ENCODE measurements around the gene APCDD1L. TPM values are rescaled to one million over a fixed set of nuclear protein-coding genes. Genes with fewer than 3 reads are reported as not detected.
A peak's percentile ranks its signal among the peaks of the same experiment; 100 is the strongest.
"Not testable (repeated sequence)": the region's sequence is repeated elsewhere in the genome, so short reads cannot be mapped to it uniquely, and the experiment has no call there.

APCDD1L gene
- total RNA-seq, 1 experiment from 2014 or later, result 24.2 TPM

DNA sequence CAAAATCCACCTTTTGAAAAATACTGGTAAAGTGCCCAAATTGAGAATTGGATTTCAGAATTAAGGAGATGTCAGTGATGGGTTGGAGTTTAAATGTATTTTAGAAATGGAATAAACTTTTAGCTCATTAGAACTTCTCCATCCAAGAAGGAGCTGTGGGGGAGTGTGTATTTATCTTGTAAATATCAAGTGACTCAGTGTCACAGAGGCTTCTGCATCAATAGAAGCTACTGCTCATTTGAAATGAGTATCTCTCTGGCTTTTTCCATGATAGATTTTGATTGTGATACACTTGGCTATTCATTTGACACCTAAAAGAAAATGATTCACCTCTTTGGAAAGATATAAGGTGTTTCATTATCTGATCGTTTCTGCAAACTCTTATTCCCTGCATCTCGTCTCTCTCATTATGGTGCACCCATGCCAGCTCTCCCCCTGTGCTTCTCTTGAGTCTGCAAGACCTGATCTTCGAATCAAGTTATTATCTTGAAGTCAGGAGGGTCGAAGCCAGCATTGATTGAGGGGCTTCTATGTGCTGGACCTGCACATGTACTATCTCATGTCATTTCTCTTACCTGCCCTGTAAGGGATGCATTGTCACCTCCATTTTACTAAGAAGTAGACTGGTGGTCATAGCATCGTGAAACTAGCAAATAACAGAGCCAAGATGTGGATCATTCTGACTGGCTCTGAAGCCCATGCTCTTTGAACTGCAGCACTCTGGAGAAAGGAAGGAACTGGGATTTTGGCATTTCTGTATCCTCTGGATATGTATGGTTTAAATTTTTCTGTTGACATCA, 96.0 kb downstream of the APCDD1L start:
- peak; percentile 20 for DNase-seq (ENCODE audit: low read depth)

DNA sequence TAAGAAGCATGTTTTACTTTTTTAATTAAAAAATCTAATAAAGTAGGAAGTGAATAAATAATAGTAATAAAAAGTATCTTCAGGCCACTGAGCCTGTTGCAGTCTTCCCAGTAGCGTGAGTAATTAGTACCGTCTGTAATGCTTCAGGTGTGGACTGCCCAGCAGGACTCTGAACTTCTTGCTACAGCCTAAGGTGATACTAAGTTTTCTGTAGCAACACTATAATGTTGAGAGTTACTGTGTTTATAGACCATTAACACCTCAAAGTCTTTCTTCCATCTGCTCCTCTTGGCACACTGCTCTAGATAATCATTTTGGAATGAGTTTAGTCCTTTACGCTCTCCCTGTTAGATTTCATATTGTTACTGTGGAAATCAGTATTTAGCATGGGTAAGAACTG, 97.8 kb downstream of the APCDD1L start:
- no peak for DNase-seq (ENCODE audit: low read depth)

DNA sequence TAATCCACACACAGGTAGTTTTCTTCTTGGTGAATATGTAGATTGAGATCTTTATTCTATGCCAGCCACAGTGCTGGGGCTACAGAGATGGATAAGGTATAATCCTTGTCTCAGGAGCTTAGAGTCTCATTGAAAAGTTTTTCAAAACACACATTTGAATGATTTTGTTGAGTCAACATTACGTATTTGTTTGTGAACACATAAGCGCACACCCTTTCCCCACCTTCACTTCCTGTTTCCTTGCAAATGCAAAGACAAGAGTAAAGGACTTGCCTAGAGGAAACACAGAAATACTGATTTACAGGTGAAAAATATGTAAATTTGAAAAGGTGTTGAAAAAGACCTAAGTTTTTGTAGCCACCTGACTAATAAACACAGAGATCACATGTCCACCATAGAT, 98.4 kb downstream of the APCDD1L start:
- no peak for DNase-seq (ENCODE audit: low read depth)

DNA sequence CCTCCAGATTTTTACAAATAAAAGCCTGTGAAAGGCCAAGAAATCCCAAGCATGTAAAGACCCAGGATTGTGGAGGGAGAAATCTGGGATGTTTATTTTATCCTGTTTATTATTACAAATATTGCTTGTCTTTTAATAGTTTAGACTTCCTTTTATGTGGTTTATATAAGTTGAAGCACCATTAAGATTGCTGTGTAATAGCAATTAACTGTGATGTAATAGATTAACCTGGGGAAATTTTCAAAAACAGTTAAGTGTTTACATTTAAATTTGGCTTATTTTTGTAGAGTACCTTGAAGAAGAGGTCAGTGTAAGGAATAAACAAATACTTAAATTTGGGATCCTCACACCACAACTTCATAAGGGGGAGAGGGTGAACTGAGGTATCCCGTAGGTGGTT, 99.1 kb downstream of the APCDD1L start:
- no peak for DNase-seq (ENCODE audit: low read depth)

DNA sequence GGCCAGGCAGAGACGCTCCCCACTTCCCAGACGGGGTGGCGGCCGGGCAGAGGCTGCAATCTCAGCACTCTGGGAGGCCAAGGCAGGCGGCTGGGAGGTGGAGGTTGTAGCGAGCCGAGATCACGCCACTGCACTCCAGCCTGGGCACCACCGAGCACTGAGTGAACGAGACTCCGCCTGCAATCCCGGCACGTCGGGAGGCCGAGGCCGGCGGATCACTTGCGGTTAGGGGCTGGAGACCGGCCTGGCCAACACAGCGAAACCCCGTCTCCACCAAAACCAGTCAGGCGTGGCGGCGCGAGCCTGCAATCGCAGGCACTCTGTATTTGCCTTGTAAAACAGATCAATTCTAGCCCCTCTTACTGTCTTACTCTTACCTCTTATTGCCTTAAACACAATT, 100.4 kb downstream of the APCDD1L start:
- not testable (repeated sequence) for DNase-seq (ENCODE audit: low read depth)

DNA sequence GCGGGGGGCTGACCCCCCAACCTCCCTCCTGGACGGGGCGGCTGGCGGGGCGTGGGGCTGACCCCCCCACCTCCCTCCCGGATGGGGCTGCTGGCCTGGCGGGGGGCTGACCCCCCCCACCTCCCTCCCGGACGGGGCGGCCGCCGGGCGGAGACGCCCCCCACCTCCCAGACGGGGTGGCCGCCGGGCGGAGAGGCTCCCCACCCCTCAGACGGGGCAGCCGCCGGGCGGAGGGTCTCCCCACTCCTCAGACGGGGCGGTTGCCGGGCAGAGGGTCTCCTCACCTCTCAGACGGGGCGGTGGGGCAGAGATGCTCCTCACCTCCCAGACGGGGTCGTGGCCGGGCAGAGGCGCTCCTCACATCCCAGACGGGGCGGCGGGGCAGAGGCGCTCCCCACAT, 101.0 kb downstream of the APCDD1L start:
- DNase-seq (ENCODE audit: low read depth), result not testable (repeated sequence)

Other genes starting within 250 kb of the APCDD1L start
- 19.5 and 25.5 TPM in 2 replicates for gene RAB22A, start 205.7 kb downstream of the APCDD1L start, total RNA-seq (2014; rRNA removed; shearing (Covaris generic))
- 20.6 and 34.7 TPM in 2 replicates for gene VAPB, start 126.2 kb downstream of the APCDD1L start, total RNA-seq (2014; rRNA removed; shearing (Covaris generic))
- 8.4 and 24.6 TPM in 2 replicates for gene STX16, start 135.9 kb upstream of the APCDD1L start, total RNA-seq (2014; rRNA removed; shearing (Covaris generic))
- 13.3 and 14.1 TPM in 2 replicates for gene NPEPL1, start 177.4 kb upstream of the APCDD1L start, total RNA-seq (2014; rRNA removed; shearing (Covaris generic))